Astrocyte of the spinal cord (primary cell): ENCODE data around the gene CTNND1.

Experiments
- DNase-seq: peaks from one replicate; pipeline ENCODE4 v3.0.0; 2011; ENCODE audit warnings: low read depth, low spot score
- H3K4me3 ChIP-seq: 2 replicates; pipeline ENCODE4 v1.5.1; 2011; ENCODE audit warnings: low read depth, mild to moderate bottlenecking, low read length, moderate library complexity
- CTCF ChIP-seq: IDR thresholded peaks from 2 replicates; pipeline ENCODE4 v1.5.1; 2012; ENCODE audit warnings: low read depth, mild to moderate bottlenecking, low read length, inconsistent platforms
- in situ Hi-C: cut with HindIII; loops from 2 replicates; pipeline ENCODE4 v1.10.0; 2017; ENCODE audit warnings: low sequenced_read_pairs

The CTNND1 gene

GRCh38 chr11:57798905-57799559, 37.4 kb downstream of the CTNND1 start:
- DNase-seq = peak; percentile 23
- in situ Hi-C loops = no loop called here
- no peak for TF ChIP-seq CTCF
- no peak overlapping the region for H3K4me3 ChIP-seq

- in situ Hi-C loops = no loop called here
- peak; percentile 76 for DNase-seq
- H3K4me3 ChIP-seq = no peak overlapping the region
- peak; percentile 71 for TF ChIP-seq CTCF
Measured at GRCh38 chr11:57800444-57801182, 39.0 kb downstream of the CTNND1 start.

GRCh38 chr11:57801183-57801485, 39.5 kb downstream of the CTNND1 start:
- H3K4me3 ChIP-seq = no peak overlapping the region
- in situ Hi-C loops = no loop called here
- TF ChIP-seq CTCF = no peak
- DNase-seq = no peak

GRCh38 chr11:57802411-57802810, 40.8 kb downstream of the CTNND1 start:
- DNase-seq = no peak
- H3K4me3 ChIP-seq = no peak overlapping the region
- no peak for TF ChIP-seq CTCF
- in situ Hi-C loops = no loop called here

GRCh38 chr11:57804466-57804865, 42.9 kb downstream of the CTNND1 start:
- in situ Hi-C loops = no loop called here
- no peak for TF ChIP-seq CTCF
- no peak for DNase-seq
- no peak overlapping the region for H3K4me3 ChIP-seq

GRCh38 chr11:57805780-57806179, 44.2 kb downstream of the CTNND1 start:
- no peak for DNase-seq
- no peak overlapping the region for H3K4me3 ChIP-seq
- TF ChIP-seq CTCF = no peak
- in situ Hi-C loops = no loop called here
